DND-41 (cell line): ENCODE data around the gene BCAP31.

Source experiments
- ATAC-seq: fragments of 200-7000 bp; cut with Tn5 transposase; 3 replicates; pipeline ENCODE4 v1.9.1; 2021; ENCODE audit warnings: low read depth; ENCODE audit not compliant: insufficient read depth
- DNase-seq: peaks from one replicate; pipeline ENCODE4 v3.0.0-alpha.2; 2020
- H2AFZ ChIP-seq: 2 replicates; pipeline ENCODE4 v1.6.0; 2012; ENCODE audit warnings: low read depth, low read length
- H3K27ac ChIP-seq: 2 replicates; pipeline ENCODE4 v1.5.1; 2012; ENCODE audit warnings: low read length, inconsistent platforms
- H3K27me3 ChIP-seq: fragments of 200-600 bp; sonication (generic); 2 replicates; pipeline ENCODE4 v1.6.0; 2012; ENCODE audit warnings: low read length, mild to moderate bottlenecking, inconsistent platforms; ENCODE audit not compliant: insufficient read depth, poor library complexity
- H3K36me3 ChIP-seq: 2 replicates; pipeline ENCODE4 v1.5.1; 2012; ENCODE audit warnings: low read length, inconsistent platforms; ENCODE audit not compliant: insufficient read depth
- H3K4me1 ChIP-seq: 2 replicates; pipeline ENCODE4 v1.5.1; 2012; ENCODE audit warnings: mild to moderate bottlenecking, low read length; ENCODE audit not compliant: insufficient read depth
- H3K4me2 ChIP-seq: 2 replicates; pipeline ENCODE4 v1.6.0; 2012; ENCODE audit warnings: mild to moderate bottlenecking, moderate library complexity, low read length, inconsistent platforms; ENCODE audit not compliant: insufficient read depth
- H3K4me3 ChIP-seq, 2 experiments: fragments of 200-600 bp in 1 of 2; shearing (Covaris generic) in 1 of 2; 2 replicates each; pipeline ENCODE4 v1.5.1; 2012 to 2016; ENCODE audit warnings: inconsistent platforms in 2 of 2, low read length in 2 of 2, mild to moderate bottlenecking in 2 of 2, low read depth in 1 of 2, moderate library complexity in 1 of 2
- H3K79me2 ChIP-seq: 2 replicates; pipeline ENCODE4 v1.6.0; 2012; ENCODE audit warnings: low read length, inconsistent platforms; ENCODE audit not compliant: insufficient read depth
- H3K9ac ChIP-seq: 2 replicates; pipeline ENCODE4 v1.6.0; 2012; ENCODE audit warnings: low read depth, mild to moderate bottlenecking, inconsistent platforms, low read length, moderate library complexity
- H3K9me3 ChIP-seq: 2 replicates; pipeline ENCODE4 v1.5.1; 2012; ENCODE audit warnings: low read length, moderate library complexity, mild to moderate bottlenecking, inconsistent platforms; ENCODE audit not compliant: insufficient read depth, severe bottlenecking
- H4K20me1 ChIP-seq: 2 replicates; pipeline ENCODE4 v1.6.0; 2012; ENCODE audit warnings: low read length; ENCODE audit not compliant: insufficient read depth
- EZH2 ChIP-seq: IDR thresholded peaks from 3 replicates; pipeline ENCODE4 v1.6.1; 2012; ENCODE audit warnings: borderline replicate concordance, low read depth, mild to moderate bottlenecking, moderate library complexity, low read length, inconsistent platforms; ENCODE audit not compliant: severe bottlenecking
- TF ChIP-seq, protein P1 (sequence below): IDR thresholded peaks from 2 replicates; pipeline ENCODE4 v1.5.1; 2012; ENCODE audit warnings: borderline replicate concordance, low read length, moderate library complexity, mild to moderate bottlenecking; ENCODE audit not compliant: poor library complexity, severe bottlenecking; ENCODE audit errors: extremely low read depth

Gene BCAP31

DNA sequence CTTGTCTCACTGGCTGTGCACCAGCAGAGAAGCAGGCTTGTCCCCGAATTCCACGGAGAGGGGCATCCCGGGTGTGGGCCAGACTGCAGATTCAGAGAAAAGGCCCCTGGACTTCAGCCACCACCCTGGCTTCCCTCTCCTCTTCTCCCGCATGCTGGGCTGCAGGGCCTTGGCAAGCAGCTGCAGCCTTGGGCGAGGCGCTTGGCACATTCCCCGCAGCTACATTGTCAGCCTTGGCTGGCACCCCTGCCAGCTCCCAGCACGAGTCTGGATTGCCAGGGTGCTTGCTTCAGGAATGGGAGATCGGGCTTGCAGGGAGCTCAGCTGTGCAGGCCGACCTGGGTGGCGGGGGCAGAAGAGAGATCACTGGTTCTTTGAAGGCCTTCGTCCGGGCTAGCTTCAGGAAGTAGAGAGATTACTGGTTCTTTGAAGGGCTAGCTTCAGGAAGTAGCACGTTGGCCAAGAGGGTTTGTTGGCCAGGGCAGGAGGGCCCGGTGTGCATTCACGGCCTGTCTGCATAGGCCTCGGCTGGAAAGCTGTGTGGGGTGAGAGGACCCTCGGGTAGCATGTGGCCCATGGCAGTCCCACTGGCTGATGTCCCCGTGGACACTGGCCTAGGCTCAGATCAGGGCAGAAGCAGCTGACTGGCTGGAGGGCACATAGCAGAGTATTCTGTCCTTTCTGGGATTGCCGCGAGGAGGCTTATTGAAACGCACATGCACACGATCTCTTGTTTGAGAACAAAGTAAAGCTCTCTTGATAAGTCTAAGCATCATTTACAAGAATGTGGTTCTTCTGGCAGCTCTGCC is 3.1 kb upstream of the BCAP31 start:
- Histone ChIP-seq H3K4me3 (no peak overlapping the region), H3K9me3 (no peaks in the 10 kb centered on the region), H3K4me2 (no peak overlapping the region), H3K4me1 (peaks cover 19% of the 10 kb centered on the region), H3K27ac (no peak overlapping the region), H3K27me3 (no peaks in the 10 kb centered on the region), H3K36me3 (peaks cover 9% of the 10 kb centered on the region; the same call in 1 of the 2 replicates), H3K9ac (no peak overlapping the region), H3K79me2 (peaks cover 17% of the 10 kb centered on the region), H4K20me1 (peaks cover 15% of the 10 kb centered on the region), H2AFZ (no peak overlapping the region)
- TF ChIP-seq, protein P1, sequence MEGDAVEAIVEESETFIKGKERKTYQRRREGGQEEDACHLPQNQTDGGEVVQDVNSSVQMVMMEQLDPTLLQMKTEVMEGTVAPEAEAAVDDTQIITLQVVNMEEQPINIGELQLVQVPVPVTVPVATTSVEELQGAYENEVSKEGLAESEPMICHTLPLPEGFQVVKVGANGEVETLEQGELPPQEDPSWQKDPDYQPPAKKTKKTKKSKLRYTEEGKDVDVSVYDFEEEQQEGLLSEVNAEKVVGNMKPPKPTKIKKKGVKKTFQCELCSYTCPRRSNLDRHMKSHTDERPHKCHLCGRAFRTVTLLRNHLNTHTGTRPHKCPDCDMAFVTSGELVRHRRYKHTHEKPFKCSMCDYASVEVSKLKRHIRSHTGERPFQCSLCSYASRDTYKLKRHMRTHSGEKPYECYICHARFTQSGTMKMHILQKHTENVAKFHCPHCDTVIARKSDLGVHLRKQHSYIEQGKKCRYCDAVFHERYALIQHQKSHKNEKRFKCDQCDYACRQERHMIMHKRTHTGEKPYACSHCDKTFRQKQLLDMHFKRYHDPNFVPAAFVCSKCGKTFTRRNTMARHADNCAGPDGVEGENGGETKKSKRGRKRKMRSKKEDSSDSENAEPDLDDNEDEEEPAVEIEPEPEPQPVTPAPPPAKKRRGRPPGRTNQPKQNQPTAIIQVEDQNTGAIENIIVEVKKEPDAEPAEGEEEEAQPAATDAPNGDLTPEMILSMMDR, result no peak
- TF ChIP-seq EZH2, result no peak
- ATAC-seq (no peak), DNase-seq (no peak)

GRCh38 chrX:153726286-153727122 is 2.3 kb upstream of the BCAP31 start:
- Histone ChIP-seq H3K9me3 (no peaks in the 10 kb centered on the region), H3K79me2 (peaks cover 24% of the 10 kb centered on the region), H2AFZ (no peak overlapping the region), H3K36me3 (peaks cover 15% of the 10 kb centered on the region; the same call in 1 of the 2 replicates), H3K27me3 (no peaks in the 10 kb centered on the region), H3K9ac (no peak overlapping the region), H4K20me1 (peaks cover 19% of the 10 kb centered on the region), H3K27ac (no peak overlapping the region), H3K4me2 (no peak overlapping the region), H3K4me1 (peaks cover 24% of the 10 kb centered on the region), H3K4me3 (no peak overlapping the region)
- TF ChIP-seq, protein P1, result no peak
- TF ChIP-seq EZH2, result no peak
- DNase-seq (peak; percentile 65), ATAC-seq (0 out of 3 replicates have a peak, but pooled peaks have one; percentile 14)

- no peak overlapping the region for H3K4me2 ChIP-seq
- H3K27me3 ChIP-seq, result no peaks in the 10 kb centered on the region
- no peak overlapping the region for H3K4me3 ChIP-seq
- no peak overlapping the region for H2AFZ ChIP-seq
- peaks cover 28% of the 10 kb centered on the region for H3K79me2 ChIP-seq
- peaks cover 24% of the 10 kb centered on the region for H3K4me1 ChIP-seq
- H3K27ac ChIP-seq, result no peak overlapping the region
- H4K20me1 ChIP-seq, result peaks cover 21% of the 10 kb centered on the region
- H3K9me3 ChIP-seq, result no peaks in the 10 kb centered on the region
- H3K9ac ChIP-seq, result peak overlapping the region; percentile 78; the same call in 1 of the 2 replicates
- peaks cover 19% of the 10 kb centered on the region for H3K36me3 ChIP-seq
- ATAC-seq (no peak), DNase-seq (no peak)
- no peak for TF ChIP-seq EZH2
- TF ChIP-seq, protein P1, result no peak
These were observed 1.7 kb upstream of the BCAP31 start for GRCh38 chrX:153725832-153726285.
